ENCODE results near the gene HTRA2. TPM values are rescaled to one million over a fixed set of nuclear protein-coding genes. Genes with fewer than 3 reads are reported as not detected.
A peak's percentile ranks its signal among the peaks of the same experiment; 100 is the strongest.

The HTRA2 gene
- total and polyA plus RNA-seq, 7 experiments from 2014 or later = 16.9 to 46.2 (median 27.8) TPM

DNA sequence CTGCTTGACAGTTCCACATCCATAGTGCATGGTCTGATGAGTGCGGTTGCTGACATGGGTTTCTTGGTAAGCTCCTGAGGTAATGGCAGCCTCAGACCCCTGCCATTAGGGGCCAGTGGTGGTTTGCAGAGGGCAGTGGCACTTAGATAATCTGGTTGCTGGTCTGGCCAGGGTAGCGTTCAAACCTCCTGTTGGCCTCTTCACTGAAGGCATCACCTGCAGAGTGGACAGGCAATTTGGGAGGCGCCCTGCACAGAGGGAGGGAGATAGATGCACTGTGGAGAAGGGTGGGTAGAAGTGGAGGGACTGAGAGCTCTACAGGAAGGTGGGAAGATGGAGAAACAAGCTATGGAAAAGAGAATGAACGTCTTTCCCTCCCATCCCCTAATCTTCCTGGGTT is 3.7 kb downstream of the HTRA2 start:
- no peaks in the 10 kb centered on the region for H3K9me3 ChIP-seq (ENCODE audit: control insufficient read depth in 2 of 3, low read length in 3 of 3)
- Mint-ChIP-seq H3K4me1 (peaks cover 21 to 29% (median 24%) of the 10 kb centered on the region in 7 donors), H3K27me3 (peaks cover 4 to 15% (median 10%) of the 10 kb centered on the region in 5 donors), H3K36me3 (peaks cover 0 to 14% (median 5%) of the 10 kb centered on the region in 5 donors), H3K4me3 (no peak overlapping the region), H3K27ac (no peak overlapping the region), H3K9me3 (no peaks in the 10 kb centered on the region)
- no peak overlapping the region for H3K4me3 ChIP-seq (ENCODE audit: low read length)
- H3K36me3 ChIP-seq (ENCODE audit: control insufficient read depth in 2 of 3, insufficient read depth in 3 of 3, low read length in 3 of 3) = peaks cover 0 to 25% (median 0%) of the 10 kb centered on the region in 3 experiments
- ChIA-PET POLR2A (interaction anchor here (0.8 to 1.1 kb wide), 3 partner anchors 20 to 51 kb away, joined by 3 to 4 read pairs (median 3); partner anchors contain the start of genes CCDC142, LOXL3 and TTC31), CTCF (interaction anchor here (2.0 to 2.1 kb wide), 3 partner anchors 51 to 55 kb away, joined by 5 to 18 read pairs (median 10); partner anchors contain the start of genes CCDC142 and TTC31)
- intact Hi-C loops (cut with micrococcal nuclease) = loop anchor here (5.0 to 10.0 kb wide), 5 partner anchors 199 to 1301 kb away; partner anchors contain the start of genes CCT7 (in 1 of the 2), PRADC1 (in 1 of the 2) and STAMBP (in 1 of the 2)
- no peak overlapping the region for H3K27ac ChIP-seq (ENCODE audit: low read depth, low read length)
- H3K4me1 ChIP-seq (ENCODE audit: control insufficient read depth in 2 of 2, insufficient read depth in 2 of 2, low read length in 2 of 2) = peaks cover 11 to 20% of the 10 kb centered on the region in 2 donors
- H3K27me3 ChIP-seq (ENCODE audit: control insufficient read depth in 2 of 2, insufficient read depth in 2 of 2, low read length in 2 of 2) = no peaks in the 10 kb centered on the region
- ATAC-seq = no peak
- no peak for DNase-seq

- H3K4me3 Mint-ChIP-seq = no peak overlapping the region
Observed at GRCh38 chr2:74534411-74534810, 4.7 kb downstream of the HTRA2 start.

DNA sequence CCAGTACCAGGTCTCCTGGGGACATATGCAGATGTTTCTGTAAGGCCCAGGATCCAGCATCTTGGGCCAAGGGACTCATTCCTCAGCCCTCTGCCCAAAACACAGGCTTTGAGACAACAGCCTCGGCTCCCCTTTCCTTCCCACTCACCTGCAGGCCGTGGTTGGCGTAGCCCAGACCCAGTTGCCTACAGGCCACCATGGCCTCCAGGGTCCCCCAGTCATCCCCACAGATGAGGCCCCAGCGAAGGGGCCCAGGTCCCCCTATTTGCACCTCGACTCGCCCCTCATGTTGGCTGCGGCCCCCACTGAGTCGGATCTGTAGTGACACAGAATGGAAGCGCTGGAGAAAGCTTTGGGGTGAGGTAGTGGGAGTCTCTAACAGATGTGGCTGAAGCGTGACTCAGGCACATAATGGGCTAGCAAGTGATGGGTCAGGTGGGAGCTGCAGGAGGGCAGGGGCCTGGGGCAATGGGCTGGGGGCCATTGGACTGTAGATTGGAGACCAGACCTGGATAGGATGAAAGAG is 5.8 kb downstream of the HTRA2 start:
- peaks cover 11 to 25% (median 17%) of the 10 kb centered on the region in 5 donors for H3K27me3 Mint-ChIP-seq
- no peak overlapping the region for H3K4me3 Mint-ChIP-seq
- H3K36me3 ChIP-seq (ENCODE audit: control insufficient read depth in 2 of 3, insufficient read depth in 3 of 3, low read length in 3 of 3) = peaks cover 0 to 13% (median 0%) of the 10 kb centered on the region in 3 experiments
- peaks cover 0 to 5% of the 10 kb centered on the region in 2 donors for H3K27me3 ChIP-seq (ENCODE audit: control insufficient read depth in 2 of 2, insufficient read depth in 2 of 2, low read length in 2 of 2)
- peaks cover 0 to 9% (median 5%) of the 10 kb centered on the region in 5 donors for H3K36me3 Mint-ChIP-seq
- ATAC-seq = no peak
- no peak overlapping the region for H3K4me3 ChIP-seq (ENCODE audit: low read length)
- H3K4me1 Mint-ChIP-seq = peaks cover 13 to 31% (median 19%) of the 10 kb centered on the region in 7 donors
- ChIA-PET CTCF (interaction anchor here (1.1 kb wide), 1 partner anchor 8 kb away, joined by 6 read pairs; no protein-coding TSS in a partner anchor), POLR2A (no interaction called here)
- DNase-seq = no peak
- no peak overlapping the region for H3K27ac Mint-ChIP-seq
- intact Hi-C loops (cut with micrococcal nuclease) = loop anchor here (10.0 kb wide), 3 partner anchors 201 to 711 kb away; partner anchors contain the start of gene STAMBP (in 1 of the 2)
- no peaks in the 10 kb centered on the region for H3K9me3 ChIP-seq (ENCODE audit: control insufficient read depth in 2 of 3, low read length in 3 of 3)
- no peaks in the 10 kb centered on the region for H3K9me3 Mint-ChIP-seq
- no peak overlapping the region for H3K27ac ChIP-seq (ENCODE audit: low read depth, low read length)
- H3K4me1 ChIP-seq (ENCODE audit: control insufficient read depth in 2 of 2, insufficient read depth in 2 of 2, low read length in 2 of 2) = peaks cover 11 to 14% of the 10 kb centered on the region in 2 donors

More at GRCh38 chr2:74534411-74534810, 4.7 kb downstream of the HTRA2 start:
- peaks cover 0 to 9% (median 5%) of the 10 kb centered on the region in 5 donors for H3K36me3 Mint-ChIP-seq
- DNase-seq (no peak), ATAC-seq (no peak)
- H3K27ac Mint-ChIP-seq = no peak overlapping the region
- intact Hi-C loops (cut with micrococcal nuclease) = loop anchor here (5.0 to 10.0 kb wide), 5 partner anchors 200 to 1302 kb away; partner anchors contain the start of genes CCT7 (in 1 of the 2), PRADC1 (in 1 of the 2) and STAMBP (in 1 of the 2)
- H3K27me3 ChIP-seq (ENCODE audit: control insufficient read depth in 2 of 2, insufficient read depth in 2 of 2, low read length in 2 of 2) = no peaks in the 10 kb centered on the region
- H3K4me1 Mint-ChIP-seq = peaks cover 13 to 30% (median 20%) of the 10 kb centered on the region in 7 donors
- no peak overlapping the region for H3K4me3 ChIP-seq (ENCODE audit: low read length)
- POLR2A ChIA-PET = interaction anchor here (1.0 to 1.1 kb wide), 2 partner anchors 27 to 76 kb away, joined by 3 read pairs; partner anchors contain the start of gene WBP1
- no peaks in the 10 kb centered on the region for H3K9me3 ChIP-seq (ENCODE audit: control insufficient read depth in 2 of 3, low read length in 3 of 3)
- peaks cover 4 to 24% (median 14%) of the 10 kb centered on the region in 5 donors for H3K27me3 Mint-ChIP-seq
- H3K36me3 ChIP-seq (ENCODE audit: control insufficient read depth in 2 of 3, insufficient read depth in 3 of 3, low read length in 3 of 3) = peaks cover 0 to 20% (median 0%) of the 10 kb centered on the region in 3 experiments
- CTCF ChIA-PET = no interaction called here
- no peak overlapping the region for H3K27ac ChIP-seq (ENCODE audit: low read depth, low read length)
- no peaks in the 10 kb centered on the region for H3K9me3 Mint-ChIP-seq
- H3K4me1 ChIP-seq (ENCODE audit: control insufficient read depth in 2 of 2, insufficient read depth in 2 of 2, low read length in 2 of 2) = peaks cover 11 to 15% of the 10 kb centered on the region in 2 donors

DNA sequence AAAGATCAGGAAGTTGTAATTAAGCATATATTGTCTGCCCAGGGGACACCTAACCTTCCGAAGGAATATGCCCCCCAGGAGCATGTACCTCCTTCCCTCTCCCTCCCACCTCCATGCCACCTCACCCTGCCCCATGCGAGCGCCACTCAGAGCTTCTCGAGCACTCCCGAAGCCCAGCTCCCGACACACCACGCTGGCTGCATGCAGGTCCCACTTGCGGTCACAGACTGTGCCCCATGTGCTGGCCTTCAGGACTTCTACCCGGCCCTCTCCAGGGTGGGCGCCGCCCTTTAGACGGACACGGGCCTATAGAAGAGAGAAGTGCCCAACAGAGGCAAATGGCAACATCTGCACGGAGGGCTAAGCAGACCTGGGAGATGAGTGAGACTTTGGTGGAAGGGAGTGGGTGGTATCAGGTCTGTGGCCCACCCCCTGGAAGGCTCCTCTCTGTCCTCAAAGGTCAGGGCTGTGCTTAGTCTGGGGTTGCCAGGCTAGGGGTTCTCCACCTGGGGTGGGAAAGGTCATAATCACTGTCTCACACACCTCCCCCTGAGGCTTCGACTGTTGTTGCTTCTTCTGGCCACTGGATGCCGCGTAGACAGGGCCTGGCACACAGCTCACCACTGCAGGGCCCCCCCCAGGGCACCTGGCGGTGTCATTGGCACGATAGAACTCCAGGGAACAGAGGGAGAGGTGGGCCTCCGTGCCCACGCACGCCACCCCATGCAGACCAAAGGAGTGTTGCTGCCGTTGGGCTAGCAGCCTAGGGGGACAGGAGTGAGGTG is 6.6 kb downstream of the HTRA2 start:
- Histone ChIP-seq H3K36me3 (ENCODE audit: control insufficient read depth in 2 of 3, insufficient read depth in 3 of 3, low read length in 3 of 3) (peaks cover 0 to 13% (median 0%) of the 10 kb centered on the region in 3 experiments), H3K4me3 (ENCODE audit: low read length) (no peak overlapping the region), H3K4me1 (ENCODE audit: control insufficient read depth in 2 of 2, insufficient read depth in 2 of 2, low read length in 2 of 2) (peaks cover 3 to 6% of the 10 kb centered on the region in 2 donors), H3K27ac (ENCODE audit: low read depth, low read length) (no peak overlapping the region), H3K9me3 (ENCODE audit: control insufficient read depth in 2 of 3, low read length in 3 of 3) (no peaks in the 10 kb centered on the region), H3K27me3 (ENCODE audit: control insufficient read depth in 2 of 2, insufficient read depth in 2 of 2, low read length in 2 of 2) (peaks cover 3 to 5% of the 10 kb centered on the region in 2 donors)
- intact Hi-C loops (cut with micrococcal nuclease) = loop anchor here (10.0 kb wide), 3 partner anchors 202 to 712 kb away; partner anchors contain the start of gene STAMBP (in 1 of the 2)
- CTCF ChIA-PET = interaction anchor here (1.1 kb wide), 1 partner anchor 8 kb away, joined by 6 read pairs; no protein-coding TSS in a partner anchor
- ATAC-seq = no peak
- Mint-ChIP-seq H3K27ac (peak overlapping the region in 1 of 9 donors; percentile 11), H3K9me3 (no peaks in the 10 kb centered on the region), H3K27me3 (peaks cover 14 to 30% (median 17%) of the 10 kb centered on the region in 5 donors), H3K4me3 (no peak overlapping the region), H3K36me3 (peaks cover 0 to 9% (median 5%) of the 10 kb centered on the region in 5 donors), H3K4me1 (peaks cover 7 to 22% (median 11%) of the 10 kb centered on the region in 7 donors)
- POLR2A ChIA-PET = no interaction called here
- DNase-seq = no peak

DNA sequence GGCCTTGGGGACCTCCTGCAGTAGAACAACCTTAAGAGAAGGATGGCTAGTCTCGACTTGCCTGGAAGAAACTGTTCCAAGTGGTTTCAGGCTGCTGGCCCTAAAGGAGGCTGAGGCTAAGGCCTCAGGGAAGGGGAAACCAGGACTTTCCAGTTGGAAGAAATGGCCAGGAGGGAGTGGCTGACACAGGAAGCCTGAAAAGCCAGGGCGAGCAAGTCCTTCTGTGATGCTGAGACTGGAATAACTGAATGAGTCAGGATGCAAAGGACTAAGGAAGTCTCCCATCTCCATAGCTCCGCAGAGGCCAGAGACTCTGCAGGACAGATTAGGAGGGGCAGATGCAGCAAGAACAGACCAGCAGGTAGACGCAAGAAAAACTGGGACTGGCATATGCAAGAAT is 7.4 kb downstream of the HTRA2 start:
- Mint-ChIP-seq H3K4me3 (no peak overlapping the region), H3K27me3 (peaks cover 15 to 30% (median 19%) of the 10 kb centered on the region in 5 donors), H3K36me3 (peaks cover 0 to 6% (median 2%) of the 10 kb centered on the region in 5 donors), H3K27ac (peak overlapping the region in 2 of 9 donors; percentile 11 to 31), H3K4me1 (peaks cover 2 to 14% (median 3%) of the 10 kb centered on the region in 7 donors), H3K9me3 (no peaks in the 10 kb centered on the region)
- DNase-seq (no peak), ATAC-seq (no peak)
- H3K27me3 ChIP-seq (ENCODE audit: control insufficient read depth in 2 of 2, insufficient read depth in 2 of 2, low read length in 2 of 2) = peaks cover 3 to 5% of the 10 kb centered on the region in 2 donors
- peaks cover 0 to 13% (median 0%) of the 10 kb centered on the region in 3 experiments for H3K36me3 ChIP-seq (ENCODE audit: control insufficient read depth in 2 of 3, insufficient read depth in 3 of 3, low read length in 3 of 3)
- H3K27ac ChIP-seq (ENCODE audit: low read depth, low read length) = no peak overlapping the region
- no peaks in the 10 kb centered on the region for H3K9me3 ChIP-seq (ENCODE audit: control insufficient read depth in 2 of 3, low read length in 3 of 3)
- H3K4me1 ChIP-seq (ENCODE audit: control insufficient read depth in 2 of 2, insufficient read depth in 2 of 2, low read length in 2 of 2) = no peaks in the 10 kb centered on the region
- CTCF ChIA-PET = no interaction called here
- POLR2A ChIA-PET = no interaction called here
- intact Hi-C loops (cut with micrococcal nuclease) = loop anchor here (10.0 kb wide), 3 partner anchors 202 to 712 kb away; partner anchors contain the start of gene STAMBP (in 1 of the 2)
- no peak overlapping the region for H3K4me3 ChIP-seq (ENCODE audit: low read length)

GRCh38 chr2:74538881-74539339 is 9.2 kb downstream of the HTRA2 start:
- H3K9me3 Mint-ChIP-seq = no peaks in the 10 kb centered on the region
- peaks cover 0 to 11% (median 0%) of the 10 kb centered on the region in 7 donors for H3K4me1 Mint-ChIP-seq
- H3K36me3 Mint-ChIP-seq = no peaks in the 10 kb centered on the region
- H3K4me3 Mint-ChIP-seq = no peak overlapping the region
- no peak for ATAC-seq
- no peak overlapping the region for H3K27ac ChIP-seq (ENCODE audit: low read depth, low read length)
- DNase-seq = no peak
- ChIA-PET CTCF (interaction anchor here (0.6 kb wide), 1 partner anchor 55 kb away, joined by 3 read pairs; no protein-coding TSS in a partner anchor), POLR2A (interaction anchor here (0.8 to 1.4 kb wide), 5 partner anchors 10 to 84 kb away, joined by 3 to 4 read pairs (median 3); partner anchors contain the start of genes AUP1, DQX1, HTRA2 and INO80B)
- no peak overlapping the region for H3K4me3 ChIP-seq (ENCODE audit: low read length)
- no peaks in the 10 kb centered on the region for H3K4me1 ChIP-seq (ENCODE audit: control insufficient read depth in 2 of 2, insufficient read depth in 2 of 2, low read length in 2 of 2)
- H3K27me3 ChIP-seq (ENCODE audit: control insufficient read depth in 2 of 2, insufficient read depth in 2 of 2, low read length in 2 of 2) = peaks cover 3 to 5% of the 10 kb centered on the region in 2 donors
- H3K27me3 Mint-ChIP-seq = peaks cover 25 to 41% (median 33%) of the 10 kb centered on the region in 5 donors
- H3K27ac Mint-ChIP-seq = no peak overlapping the region
- no peaks in the 10 kb centered on the region for H3K36me3 ChIP-seq (ENCODE audit: control insufficient read depth in 2 of 3, insufficient read depth in 3 of 3, low read length in 3 of 3)
- intact Hi-C loops (cut with micrococcal nuclease) = loop anchor here (10.0 kb wide), 3 partner anchors 204 to 714 kb away; partner anchors contain the start of gene STAMBP (in 1 of the 2)
- no peaks in the 10 kb centered on the region for H3K9me3 ChIP-seq (ENCODE audit: control insufficient read depth in 2 of 3, low read length in 3 of 3)
